ENCODE data around the gene CTNNBIP1. TPM values are rescaled to one million over a fixed set of nuclear protein-coding genes. Genes with fewer than 3 reads are reported as not detected.

The CTNNBIP1 gene
- total RNA-seq, 1 experiment from 2014 or later = 14.6 TPM

GRCh38 chr1:9844756-9845155 is 65.3 kb downstream of the CTNNBIP1 start:
- Histone ChIP-seq H3K36me3 (ENCODE audit: insufficient read depth, low read length, poor library complexity, severe bottlenecking) (no peaks in the 10 kb centered on the region), H3K27ac (ENCODE audit: low read depth, low read length, poor library complexity, severe bottlenecking) (no peak overlapping the region), H3K9me3 (ENCODE audit: low read depth, low read length, poor library complexity, severe bottlenecking) (no peaks in the 10 kb centered on the region), H3K27me3 (replicated peaks; ENCODE audit: insufficient read depth, low read depth, low read length, poor library complexity) (no peaks in the 10 kb centered on the region), H3K4me3 (ENCODE audit: low read depth, low read length, poor library complexity, severe bottlenecking) (no peak overlapping the region), H3K4me1 (ENCODE audit: insufficient read depth, low read length, poor library complexity, severe bottlenecking) (peaks cover 32% of the 10 kb centered on the region)
- intact Hi-C loops (cut with micrococcal nuclease; ENCODE audit: unreplicated experiment) = no loop called here
- no peak for DNase-seq (ENCODE audit: low spot score)
- BruUV-seq (replicated peaks) = no TSS peak
- CTCF ChIA-PET = no interaction called here
- TF ChIP-seq EZH2 (IDR thresholded peaks at IDR 0.05; ENCODE audit: borderline replicate concordance, low read depth, low read length, poor library complexity, severe bottlenecking) (no peak), CTCF (conservative IDR thresholded peaks at IDR 0.05; ENCODE audit: low read depth, low read length) (no peak)
- POLR2A ChIA-PET (ENCODE audit: low non-redundant PET) = no interaction called here

- CTCF ChIA-PET = no interaction called here
- no peaks in the 10 kb centered on the region for H3K36me3 ChIP-seq (ENCODE audit: insufficient read depth, low read length, poor library complexity, severe bottlenecking)
- DNase-seq (ENCODE audit: low spot score) = no peak
- POLR2A ChIA-PET (ENCODE audit: low non-redundant PET) = no interaction called here
- peaks cover 35% of the 10 kb centered on the region for H3K4me1 ChIP-seq (ENCODE audit: insufficient read depth, low read length, poor library complexity, severe bottlenecking)
- H3K27ac ChIP-seq (ENCODE audit: low read depth, low read length, poor library complexity, severe bottlenecking) = no peak overlapping the region
- H3K9me3 ChIP-seq (ENCODE audit: low read depth, low read length, poor library complexity, severe bottlenecking) = no peaks in the 10 kb centered on the region
- no TSS peak for BruUV-seq (replicated peaks)
- intact Hi-C loops (cut with micrococcal nuclease; ENCODE audit: unreplicated experiment) = no loop called here
- TF ChIP-seq EZH2 (IDR thresholded peaks at IDR 0.05; ENCODE audit: borderline replicate concordance, low read depth, low read length, poor library complexity, severe bottlenecking) (no peak), CTCF (conservative IDR thresholded peaks at IDR 0.05; ENCODE audit: low read depth, low read length) (no peak)
- H3K27me3 ChIP-seq (replicated peaks; ENCODE audit: insufficient read depth, low read depth, low read length, poor library complexity) = no peaks in the 10 kb centered on the region
- H3K4me3 ChIP-seq (ENCODE audit: low read depth, low read length, poor library complexity, severe bottlenecking) = no peak overlapping the region
Observed at GRCh38 chr1:9844106-9844505, 66.0 kb downstream of the CTNNBIP1 start.

- DNase-seq (ENCODE audit: low spot score) = no peak
- no TSS peak for BruUV-seq (replicated peaks)
Observed at GRCh38 chr1:9843576-9843945, 66.5 kb downstream of the CTNNBIP1 start.

More at GRCh38 chr1:9843576-9843945, 66.5 kb downstream of the CTNNBIP1 start:
- intact Hi-C loops (cut with micrococcal nuclease; ENCODE audit: unreplicated experiment) = no loop called here
- ChIA-PET CTCF (no interaction called here), POLR2A (ENCODE audit: low non-redundant PET) (no interaction called here)
- TF ChIP-seq CTCF (conservative IDR thresholded peaks at IDR 0.05; ENCODE audit: low read depth, low read length) (no peak), EZH2 (IDR thresholded peaks at IDR 0.05; ENCODE audit: borderline replicate concordance, low read depth, low read length, poor library complexity, severe bottlenecking) (no peak)
- no peaks in the 10 kb centered on the region for H3K9me3 ChIP-seq (ENCODE audit: low read depth, low read length, poor library complexity, severe bottlenecking)
- H3K27me3 ChIP-seq (replicated peaks; ENCODE audit: insufficient read depth, low read depth, low read length, poor library complexity) = no peaks in the 10 kb centered on the region
- no peak overlapping the region for H3K27ac ChIP-seq (ENCODE audit: low read depth, low read length, poor library complexity, severe bottlenecking)
- no peaks in the 10 kb centered on the region for H3K36me3 ChIP-seq (ENCODE audit: insufficient read depth, low read length, poor library complexity, severe bottlenecking)
- H3K4me1 ChIP-seq (ENCODE audit: insufficient read depth, low read length, poor library complexity, severe bottlenecking) = peaks cover 35% of the 10 kb centered on the region
- H3K4me3 ChIP-seq (ENCODE audit: low read depth, low read length, poor library complexity, severe bottlenecking) = no peak overlapping the region

All from A673 (cell line).